Effector memory CD8-positive, alpha-beta T cell (primary cell): Measurements from ENCODE around the gene SMIM22.
A peak's percentile ranks its signal among the peaks of the same experiment; 100 is the strongest.

Experiments
- ATAC-seq: fragments of 150-1000 bp; cut with Tn5 transposase; replicated peaks from 2 replicates; pipeline ENCODE4 v1.10.0; 2021; ENCODE audit warnings: mild to moderate bottlenecking, moderate library complexity
- DNase-seq, 3 experiments: peaks; one replicate each; pipeline ENCODE4 v3.0.0; 2021
- H3K27ac Mint-ChIP-seq, 2 donors: one replicate each; pipeline ENCODE4 v1.8.0; 2022; ENCODE audit warnings: mild to moderate bottlenecking in 2 of 2, mixed read lengths in 2 of 2, moderate library complexity in 2 of 2
- H3K27me3 Mint-ChIP-seq, 2 donors: one replicate each; pipeline ENCODE4 v1.8.0; 2022; ENCODE audit warnings: mixed read lengths in 2 of 2
- H3K36me3 Mint-ChIP-seq: one replicate; pipeline ENCODE4 v1.8.0; 2022; ENCODE audit warnings: mild to moderate bottlenecking, moderate library complexity, mixed read lengths; ENCODE audit not compliant: insufficient read depth
- H3K4me1 Mint-ChIP-seq, 2 donors: one replicate each; pipeline ENCODE4 v1.8.0; 2022; ENCODE audit warnings: low read depth in 2 of 2, mixed read lengths in 2 of 2
- H3K4me3 Mint-ChIP-seq, 2 donors: one replicate each; pipeline ENCODE4 v1.8.0; 2022; ENCODE audit warnings: mild to moderate bottlenecking in 2 of 2, mixed read lengths in 2 of 2, moderate library complexity in 2 of 2
- H3K9me3 Mint-ChIP-seq, 2 donors: one replicate each; pipeline ENCODE4 v1.8.0; 2022; ENCODE audit warnings: mixed read lengths in 2 of 2

SMIM22 gene

GRCh38 chr16:4762205-4762604 is 33.0 kb upstream of the SMIM22 start:
- Mint-ChIP-seq H3K4me1 (peaks cover 14 to 20% of the 10 kb centered on the region in 2 donors), H3K27me3 (no peaks in the 10 kb centered on the region), H3K27ac (peak overlapping the region in 1 of 2 donors; percentile 20), H3K4me3 (no peak overlapping the region), H3K9me3 (no peaks in the 10 kb centered on the region), H3K36me3 (peaks cover 63% of the 10 kb centered on the region)
- ATAC-seq (no peak), DNase-seq (no peak)

GRCh38 chr16:4763791-4764190 is 31.4 kb upstream of the SMIM22 start:
- H3K4me3 Mint-ChIP-seq = no peak overlapping the region
- H3K27me3 Mint-ChIP-seq = no peaks in the 10 kb centered on the region
- no peak overlapping the region for H3K27ac Mint-ChIP-seq
- peaks cover 27 to 31% of the 10 kb centered on the region in 2 donors for H3K4me1 Mint-ChIP-seq
- peaks cover 64% of the 10 kb centered on the region for H3K36me3 Mint-ChIP-seq
- DNase-seq = no peak
- no peak for ATAC-seq
- no peaks in the 10 kb centered on the region for H3K9me3 Mint-ChIP-seq

DNA sequence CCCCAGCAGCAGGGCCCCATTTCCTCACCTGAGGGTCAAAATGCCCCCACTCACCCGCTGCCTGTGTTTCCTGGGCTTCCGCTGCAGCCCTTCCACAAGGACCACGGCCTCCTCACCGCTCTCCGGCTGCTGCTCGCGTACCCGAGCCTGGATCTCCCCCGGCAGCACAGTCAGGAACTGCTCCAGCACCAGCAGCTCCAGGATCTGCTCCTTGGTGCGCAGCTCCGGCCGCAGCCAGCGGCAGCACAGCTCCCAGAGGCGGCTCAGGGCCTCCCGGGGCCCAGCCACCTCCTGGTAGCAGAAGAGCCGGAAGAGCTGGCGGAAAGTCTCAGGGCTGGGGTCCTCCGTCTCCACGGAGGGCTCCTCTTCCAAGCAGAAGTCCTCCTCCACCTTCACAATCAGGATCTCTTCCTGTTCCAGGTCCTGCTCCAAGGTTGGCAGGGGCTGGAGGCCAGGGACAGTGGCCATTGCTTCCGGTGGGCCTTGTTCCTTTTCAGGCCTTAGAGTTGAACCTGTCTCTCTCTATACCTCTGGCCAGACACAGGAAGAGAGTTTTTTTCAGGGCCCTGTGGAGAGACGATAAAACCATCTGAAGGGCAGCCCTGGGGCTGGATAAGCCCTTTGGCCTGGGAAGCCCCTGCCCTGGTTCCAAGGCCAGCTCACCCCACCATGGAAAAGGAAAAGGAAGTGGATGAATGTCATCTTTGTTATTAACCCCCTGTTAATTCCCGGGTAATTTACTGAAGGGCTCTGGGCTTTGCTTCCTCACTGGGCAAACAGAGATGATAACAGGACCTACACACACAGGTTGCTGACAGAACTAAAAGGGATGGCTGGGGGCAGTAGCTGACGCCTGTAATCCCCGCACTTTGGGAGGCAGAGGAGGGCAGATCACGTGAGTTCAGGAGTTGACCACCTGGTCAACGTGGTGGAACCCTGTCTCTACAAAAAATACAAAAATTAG is 29.4 kb upstream of the SMIM22 start:
- Mint-ChIP-seq H3K36me3 (peaks cover 50% of the 10 kb centered on the region), H3K27ac (peak overlapping the region; percentile 77 to 85), H3K4me3 (peak overlapping the region; percentile 86 to 92), H3K4me1 (peaks cover 38 to 39% of the 10 kb centered on the region in 2 donors), H3K9me3 (no peaks in the 10 kb centered on the region), H3K27me3 (no peaks in the 10 kb centered on the region)
- DNase-seq (no peak), ATAC-seq (no peak)

DNA sequence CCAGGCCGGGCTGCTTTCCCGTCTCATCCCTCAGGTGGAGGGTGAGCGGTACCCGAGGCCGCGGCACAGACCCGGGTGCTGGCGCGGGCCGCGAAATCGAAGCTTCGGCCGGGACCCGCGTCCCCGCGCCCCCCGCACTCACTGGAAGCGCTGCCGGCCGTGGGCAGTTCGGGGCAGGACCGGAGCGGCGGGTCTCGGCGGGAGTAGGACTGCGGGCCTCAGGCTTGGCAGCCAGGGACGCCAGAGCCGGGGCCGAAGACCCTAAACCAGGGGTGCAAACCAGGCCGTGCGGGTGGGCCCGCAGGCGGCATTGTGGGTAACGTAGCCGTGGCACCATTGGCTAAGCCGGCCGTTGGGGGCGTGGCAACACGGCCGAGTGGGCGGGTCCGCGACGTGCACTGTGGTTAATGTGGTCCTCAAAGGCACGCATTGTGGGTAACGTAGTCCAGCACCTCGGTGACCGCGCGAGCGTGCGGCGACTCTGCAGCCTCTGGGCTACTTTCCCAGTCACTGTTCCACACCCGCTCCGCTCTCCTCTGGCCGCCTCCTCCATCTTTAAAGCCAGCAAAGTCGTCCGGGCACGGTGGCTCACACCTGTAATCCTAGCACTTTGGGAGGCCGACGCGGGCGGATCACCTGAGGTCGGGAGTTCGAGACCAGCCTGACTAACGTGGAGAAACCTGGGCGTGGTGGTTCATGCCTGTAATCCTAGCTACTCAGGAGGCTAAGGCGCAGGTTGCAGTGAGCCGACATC is 28.1 kb upstream of the SMIM22 start, which contains the start of gene ZNF500:
TSS of gene ZNF500 (minus strand) at position 288 of the 754 bp plus-strand sequence. CDS start 1,184 bp downstream, outside the sequence.
- DNase-seq (peak; percentile 95 to 97 (median 96)), ATAC-seq (peak; percentile 94)
- Mint-ChIP-seq H3K9me3 (no peaks in the 10 kb centered on the region), H3K27me3 (no peaks in the 10 kb centered on the region), H3K4me1 (peaks cover 38 to 39% of the 10 kb centered on the region in 2 donors), H3K27ac (peak within 1 kb of the TSS; percentile 77 to 85), H3K36me3 (peaks cover 44% of the 10 kb centered on the region), H3K4me3 (peak within 1 kb of the TSS; percentile 86 to 92)

- H3K9me3 Mint-ChIP-seq = no peaks in the 10 kb centered on the region
- H3K36me3 Mint-ChIP-seq = peaks cover 36% of the 10 kb centered on the region
- ATAC-seq (no peak), DNase-seq (no peak)
- H3K4me1 Mint-ChIP-seq = peaks cover 33 to 34% of the 10 kb centered on the region in 2 donors
- H3K4me3 Mint-ChIP-seq = peak overlapping the region; percentile 86 to 92
- H3K27ac Mint-ChIP-seq = peak overlapping the region; percentile 60 to 85
- H3K27me3 Mint-ChIP-seq = no peaks in the 10 kb centered on the region
Observed at GRCh38 chr16:4767872-4768548, 27.2 kb upstream of the SMIM22 start.

GRCh38 chr16:4768549-4769305 is 26.4 kb upstream of the SMIM22 start:
- H3K27ac Mint-ChIP-seq = peak overlapping the region; percentile 60 to 85
- peaks cover 30 to 34% of the 10 kb centered on the region in 2 donors for H3K4me1 Mint-ChIP-seq
- DNase-seq = peak; percentile 70 to 72 (median 72)
- H3K4me3 Mint-ChIP-seq = peak overlapping the region; percentile 86 to 92
- peaks cover 34% of the 10 kb centered on the region for H3K36me3 Mint-ChIP-seq
- H3K9me3 Mint-ChIP-seq = no peaks in the 10 kb centered on the region
- peak; percentile 49 for ATAC-seq
- H3K27me3 Mint-ChIP-seq = no peaks in the 10 kb centered on the region

DNA sequence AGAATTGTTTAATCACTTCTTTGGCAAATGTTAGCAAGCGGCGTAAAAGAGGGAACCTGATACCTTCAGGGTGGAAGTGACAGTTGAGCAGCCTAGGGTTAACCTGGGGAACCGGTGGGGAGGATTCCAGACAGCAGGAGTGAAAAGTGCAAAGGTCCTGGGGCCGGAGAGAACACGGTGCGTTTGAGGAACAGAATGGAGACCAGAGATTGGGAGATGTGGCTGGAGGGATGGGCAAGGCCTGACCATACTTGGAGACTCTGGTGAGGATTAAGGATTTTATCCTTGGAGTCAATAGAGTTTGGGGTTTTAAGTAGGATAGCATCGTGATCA is 25.9 kb upstream of the SMIM22 start:
- Mint-ChIP-seq H3K4me1 (peaks cover 28 to 34% of the 10 kb centered on the region in 2 donors), H3K36me3 (peaks cover 31% of the 10 kb centered on the region), H3K27me3 (no peaks in the 10 kb centered on the region), H3K27ac (peak overlapping the region in 1 of 2 donors; percentile 60), H3K4me3 (peak overlapping the region; percentile 86 to 92), H3K9me3 (no peaks in the 10 kb centered on the region)
- ATAC-seq (no peak), DNase-seq (no peak)

DNA sequence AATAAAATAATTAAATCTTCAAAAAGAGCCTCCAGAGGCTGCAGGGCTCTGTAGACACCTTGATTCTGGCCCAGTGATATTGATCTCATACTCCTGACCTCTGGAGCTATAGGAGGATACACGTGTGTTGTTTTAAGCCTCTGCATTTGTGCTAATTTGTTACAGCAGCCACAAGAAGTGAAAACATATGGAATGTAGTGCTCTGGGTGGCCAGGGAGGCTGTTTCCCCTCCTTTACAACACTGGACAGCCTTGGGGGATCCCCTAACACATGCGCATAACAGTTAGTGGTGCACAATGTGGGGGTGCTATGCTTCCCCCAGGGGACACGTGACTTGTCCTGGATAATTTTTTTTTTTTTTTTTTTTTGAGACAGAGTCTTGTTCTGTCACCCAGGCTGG is 23.5 kb upstream of the SMIM22 start:
- Mint-ChIP-seq H3K9me3 (no peaks in the 10 kb centered on the region), H3K27ac (no peak overlapping the region), H3K27me3 (no peaks in the 10 kb centered on the region), H3K36me3 (peaks cover 15% of the 10 kb centered on the region), H3K4me1 (peaks cover 20 to 27% of the 10 kb centered on the region in 2 donors), H3K4me3 (no peak overlapping the region)
- no peak for DNase-seq
- ATAC-seq = no peak

GRCh38 chr16:4772351-4772750 is 22.8 kb upstream of the SMIM22 start:
- DNase-seq = no peak
- no peak overlapping the region for H3K27ac Mint-ChIP-seq
- peaks cover 17 to 23% of the 10 kb centered on the region in 2 donors for H3K4me1 Mint-ChIP-seq
- ATAC-seq = no peak
- H3K9me3 Mint-ChIP-seq = no peaks in the 10 kb centered on the region
- peaks cover 10% of the 10 kb centered on the region for H3K36me3 Mint-ChIP-seq
- H3K4me3 Mint-ChIP-seq = no peak overlapping the region
- no peaks in the 10 kb centered on the region for H3K27me3 Mint-ChIP-seq

GRCh38 chr16:4775005-4775404 is 20.2 kb upstream of the SMIM22 start:
- no peak overlapping the region for H3K4me3 Mint-ChIP-seq
- no peaks in the 10 kb centered on the region for H3K4me1 Mint-ChIP-seq
- no peak for DNase-seq
- H3K9me3 Mint-ChIP-seq = no peaks in the 10 kb centered on the region
- no peaks in the 10 kb centered on the region for H3K27me3 Mint-ChIP-seq
- ATAC-seq = no peak
- no peaks in the 10 kb centered on the region for H3K36me3 Mint-ChIP-seq
- H3K27ac Mint-ChIP-seq = no peak overlapping the region

DNA sequence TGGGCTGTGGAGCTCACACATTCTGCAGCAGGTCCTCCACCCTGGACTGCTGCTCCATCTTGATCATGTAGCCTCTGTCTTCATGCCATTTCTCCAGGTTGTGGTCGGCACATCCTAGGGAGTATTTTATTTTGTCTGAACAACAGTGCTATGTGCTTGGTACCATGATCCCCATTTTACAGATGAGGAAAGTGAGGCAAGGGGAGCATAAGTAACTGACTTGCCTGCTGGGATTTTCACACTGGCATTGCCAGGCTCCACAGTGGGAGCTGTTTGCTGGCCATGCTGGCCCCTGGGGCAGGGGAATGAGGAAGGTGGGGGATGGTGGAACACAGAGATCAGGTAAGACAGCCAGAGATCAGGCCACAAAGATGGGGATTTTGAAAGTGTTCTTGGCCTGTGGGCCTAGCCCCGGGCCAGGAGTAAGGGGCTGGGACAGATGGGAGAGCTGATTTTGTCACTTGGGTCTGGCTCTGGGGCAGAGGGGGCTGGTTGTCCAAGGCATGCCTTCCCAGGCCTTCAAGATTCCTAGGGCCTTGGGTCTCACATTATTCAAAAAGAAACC is 18.9 kb upstream of the SMIM22 start:
- no peaks in the 10 kb centered on the region for H3K36me3 Mint-ChIP-seq
- no peak for ATAC-seq
- H3K9me3 Mint-ChIP-seq = no peaks in the 10 kb centered on the region
- DNase-seq = no peak
- H3K4me1 Mint-ChIP-seq = no peaks in the 10 kb centered on the region
- H3K4me3 Mint-ChIP-seq = no peak overlapping the region
- H3K27ac Mint-ChIP-seq = no peak overlapping the region
- H3K27me3 Mint-ChIP-seq = no peaks in the 10 kb centered on the region

- no peak for ATAC-seq
- Mint-ChIP-seq H3K4me3 (no peak overlapping the region), H3K27me3 (no peaks in the 10 kb centered on the region)
Observed at GRCh38 chr16:4777339-4778049, 17.7 kb upstream of the SMIM22 start.

More at GRCh38 chr16:4777339-4778049, 17.7 kb upstream of the SMIM22 start:
- no peaks in the 10 kb centered on the region for H3K9me3 Mint-ChIP-seq
- DNase-seq = no peak
- H3K36me3 Mint-ChIP-seq = no peaks in the 10 kb centered on the region
- no peak overlapping the region for H3K27ac Mint-ChIP-seq
- H3K4me1 Mint-ChIP-seq = no peaks in the 10 kb centered on the region
